ENCODE measurements around the gene CASP9.

- TF ChIP-seq EZH2phosphoT487 (IDR thresholded peaks at IDR 0.05; ENCODE audit: unreplicated experiment) (no peak), CTCF (conservative IDR thresholded peaks at IDR 0.05; ENCODE audit: low read depth in 2 of 2) (no peak)
Measured at GRCh38 chr1:15542388-15543250, 18.6 kb upstream of the CASP9 start.
